Measurements from ENCODE around the gene AAK1. TPM values are rescaled to one million over a fixed set of nuclear protein-coding genes. Genes with fewer than 3 reads are reported as not detected.

AAK1 gene
- total RNA-seq, result 10 to 100 TPM; 28.0 to 35.5 (median 32.8) TPM

- H3K36me3 ChIP-seq, result peaks cover 0 to under 1% (median 0%) of the 10 kb centered on the region in 3 donors
- WGBS, 2 donors, result 0% methylated on average over 10 to 24 of the region's 81 CpGs
- intact Hi-C loops (cut with DNase I), result loop anchor here (10.0 kb wide), 1 partner anchor 71 kb away; no protein-coding TSS in a partner anchor
- no peaks in the 10 kb centered on the region for H3K9me3 ChIP-seq
- peak within 1 kb of the TSS; percentile 85 to 97 (median 92) for H3K4me3 ChIP-seq
- TF ChIP-seq POLR2A (IDR thresholded peaks at IDR 0.05), result peak in 3 of 4 donors; percentile 25 to 90 (median 85)
- TF ChIP-seq, protein P1, sequence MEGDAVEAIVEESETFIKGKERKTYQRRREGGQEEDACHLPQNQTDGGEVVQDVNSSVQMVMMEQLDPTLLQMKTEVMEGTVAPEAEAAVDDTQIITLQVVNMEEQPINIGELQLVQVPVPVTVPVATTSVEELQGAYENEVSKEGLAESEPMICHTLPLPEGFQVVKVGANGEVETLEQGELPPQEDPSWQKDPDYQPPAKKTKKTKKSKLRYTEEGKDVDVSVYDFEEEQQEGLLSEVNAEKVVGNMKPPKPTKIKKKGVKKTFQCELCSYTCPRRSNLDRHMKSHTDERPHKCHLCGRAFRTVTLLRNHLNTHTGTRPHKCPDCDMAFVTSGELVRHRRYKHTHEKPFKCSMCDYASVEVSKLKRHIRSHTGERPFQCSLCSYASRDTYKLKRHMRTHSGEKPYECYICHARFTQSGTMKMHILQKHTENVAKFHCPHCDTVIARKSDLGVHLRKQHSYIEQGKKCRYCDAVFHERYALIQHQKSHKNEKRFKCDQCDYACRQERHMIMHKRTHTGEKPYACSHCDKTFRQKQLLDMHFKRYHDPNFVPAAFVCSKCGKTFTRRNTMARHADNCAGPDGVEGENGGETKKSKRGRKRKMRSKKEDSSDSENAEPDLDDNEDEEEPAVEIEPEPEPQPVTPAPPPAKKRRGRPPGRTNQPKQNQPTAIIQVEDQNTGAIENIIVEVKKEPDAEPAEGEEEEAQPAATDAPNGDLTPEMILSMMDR (IDR thresholded peaks at IDR 0.05), result peak in 2 of 6 experiments; percentile 5 to 18
- H3K27ac ChIP-seq, result peak within 1 kb of the TSS; percentile 92 to 96 (median 94)
- DNase-seq, result peak; percentile 24
- no peaks in the 10 kb centered on the region for H3K27me3 ChIP-seq
- H3K4me1 ChIP-seq, result peaks cover 26 to 78% (median 31%) of the 10 kb centered on the region in 3 donors
These were observed at the start of gene AAK1 for GRCh38 chr2:69643602-69644505. AAK1 (minus strand) TSS chr2:69643739; CDS start chr2:69643040, 699 bp downstream.

- H3K4me1 ChIP-seq, result peaks cover 0 to 45% (median 13%) of the 10 kb centered on the region in 3 donors
- TF ChIP-seq POLR2A (IDR thresholded peaks at IDR 0.05), result no peak
- TF ChIP-seq, protein P1 (IDR thresholded peaks at IDR 0.05), result no peak
- H3K27me3 ChIP-seq, result no peaks in the 10 kb centered on the region
- no peaks in the 10 kb centered on the region for H3K36me3 ChIP-seq
- DNase-seq, result no peak
- H3K9me3 ChIP-seq, result no peaks in the 10 kb centered on the region
- intact Hi-C loops (cut with DNase I), result no loop called here
- no peak overlapping the region for H3K4me3 ChIP-seq
- peak overlapping the region in 3 of 4 donors; percentile 14 to 32 (median 27) for H3K27ac ChIP-seq
- 78 to 84% methylated on average over 2 of the region's 2 CpGs for WGBS, 2 donors
These were observed 48.9 kb upstream of the AAK1 start for GRCh38 chr2:69692424-69692823.

- H3K27me3 ChIP-seq, result no peaks in the 10 kb centered on the region
- H3K9me3 ChIP-seq, result no peaks in the 10 kb centered on the region
- no peak for DNase-seq
- intact Hi-C loops (cut with DNase I), result no loop called here
- WGBS, 2 donors, result 84 to 90% methylated on average over 2 of the region's 2 CpGs
- TF ChIP-seq, protein P1 (IDR thresholded peaks at IDR 0.05), result no peak
- TF ChIP-seq POLR2A (IDR thresholded peaks at IDR 0.05), result no peak
- H3K4me1 ChIP-seq, result peaks cover 0 to 53% (median 7%) of the 10 kb centered on the region in 3 donors
- H3K27ac ChIP-seq, result no peak overlapping the region
- H3K36me3 ChIP-seq, result no peaks in the 10 kb centered on the region
- no peak overlapping the region for H3K4me3 ChIP-seq
These were observed 46.4 kb upstream of the AAK1 start for GRCh38 chr2:69689969-69690368.

GRCh38 chr2:69689466-69689865, 45.9 kb upstream of the AAK1 start:
- TF ChIP-seq, protein P1 (IDR thresholded peaks at IDR 0.05), result no peak
- no peak for TF ChIP-seq POLR2A (IDR thresholded peaks at IDR 0.05)
- WGBS, 2 donors, result 67 to 73% methylated on average over 3 of the region's 3 CpGs
- Histone ChIP-seq H3K4me3 (no peak overlapping the region), H3K27me3 (no peaks in the 10 kb centered on the region), H3K4me1 (peaks cover 0 to 51% (median 4%) of the 10 kb centered on the region in 3 donors), H3K36me3 (no peaks in the 10 kb centered on the region), H3K9me3 (no peaks in the 10 kb centered on the region), H3K27ac (no peak overlapping the region)
- no peak for DNase-seq
- intact Hi-C loops (cut with DNase I), result no loop called here

GRCh38 chr2:69687971-69688611, 44.6 kb upstream of the AAK1 start:
- Histone ChIP-seq H3K27me3 (no peaks in the 10 kb centered on the region), H3K36me3 (no peaks in the 10 kb centered on the region), H3K9me3 (no peaks in the 10 kb centered on the region), H3K27ac (no peak overlapping the region), H3K4me1 (peaks cover 0 to 56% (median 9%) of the 10 kb centered on the region in 3 donors), H3K4me3 (no peak overlapping the region)
- DNase-seq, result no peak
- intact Hi-C loops (cut with DNase I), result no loop called here
- TF ChIP-seq, protein P1 (IDR thresholded peaks at IDR 0.05), result no peak
- TF ChIP-seq POLR2A (IDR thresholded peaks at IDR 0.05), result no peak
- WGBS, 2 donors, result 85 to 87% methylated on average over 7 of the region's 7 CpGs

All from esophagus squamous epithelium (tissue), 5 donors.